HK-2 (cell line): ENCODE results near the gene TMTC1.
"Not testable (repeated sequence)": the region's sequence is repeated elsewhere in the genome, so short reads cannot be mapped to it uniquely, and the experiment has no call there.

Experiments
- DNase-seq: peaks from one replicate; pipeline ENCODE4 v3.0.0-alpha.2; 2018; ENCODE audit not compliant: unreplicated experiment

Gene TMTC1

GRCh38 chr12:29671742-29672141, 112.0 kb downstream of the TMTC1 start:
- DNase-seq: no peak

GRCh38 chr12:29667011-29667410, 116.7 kb downstream of the TMTC1 start:
- no peak for DNase-seq

- DNase-seq: no peak
Measured at GRCh38 chr12:29665107-29665506, 118.6 kb downstream of the TMTC1 start.

- DNase-seq: no peak
Measured at GRCh38 chr12:29662734-29663323, 120.9 kb downstream of the TMTC1 start.

GRCh38 chr12:29660847-29661246, 122.9 kb downstream of the TMTC1 start:
- no peak for DNase-seq

GRCh38 chr12:29656762-29657538, 126.8 kb downstream of the TMTC1 start:
- no peak for DNase-seq

GRCh38 chr12:29655861-29656260, 127.9 kb downstream of the TMTC1 start:
- no peak for DNase-seq

GRCh38 chr12:29653286-29653685, 130.5 kb downstream of the TMTC1 start:
- no peak for DNase-seq

GRCh38 chr12:29650371-29650770, 133.4 kb downstream of the TMTC1 start:
- DNase-seq: no peak

GRCh38 chr12:29649722-29650121, 134.0 kb downstream of the TMTC1 start:
- DNase-seq: no peak

- DNase-seq: no peak
Measured at GRCh38 chr12:29644536-29645162, 139.1 kb downstream of the TMTC1 start.

- DNase-seq: peak; percentile 42
Measured at GRCh38 chr12:29640589-29641345, 143.0 kb downstream of the TMTC1 start.

GRCh38 chr12:29639893-29640495, 143.7 kb downstream of the TMTC1 start:
- no peak for DNase-seq

- no peak for DNase-seq
Measured at GRCh38 chr12:29638528-29638927, 145.2 kb downstream of the TMTC1 start.

GRCh38 chr12:29634057-29634456, 149.7 kb downstream of the TMTC1 start:
- no peak for DNase-seq

GRCh38 chr12:29630164-29630563, 153.6 kb downstream of the TMTC1 start:
- not testable (repeated sequence) for DNase-seq

- DNase-seq: no peak
Measured at GRCh38 chr12:29627221-29627620, 156.5 kb downstream of the TMTC1 start.

GRCh38 chr12:29625359-29625953, 158.3 kb downstream of the TMTC1 start:
- no peak for DNase-seq

- no peak for DNase-seq
Measured at GRCh38 chr12:29622251-29622650, 161.5 kb downstream of the TMTC1 start.

GRCh38 chr12:29620030-29620429, 163.7 kb downstream of the TMTC1 start:
- DNase-seq: no peak

GRCh38 chr12:29617407-29617803, 166.3 kb downstream of the TMTC1 start:
- DNase-seq: no peak
